ENCODE data around the gene KRTAP10-1. TPM values are rescaled to one million over a fixed set of nuclear protein-coding genes. Genes with fewer than 3 reads are reported as not detected.
A peak's percentile ranks its signal among the peaks of the same experiment; 100 is the strongest.

Gene KRTAP10-1
- total RNA-seq, 1 experiment from 2014 or later, result not detected

- no peak for TF ChIP-seq PRDM15 (CRISPR knock-in tag; IDR thresholded peaks at IDR 0.05)
- TF ChIP-seq IRF1 (CRISPR knock-in tag; IDR thresholded peaks at IDR 0.05), result no peak
- TF ChIP-seq MXD4 (CRISPR knock-in tag; IDR thresholded peaks at IDR 0.05; ENCODE audit: borderline replicate concordance), result no peak
- no peak for TF ChIP-seq SP1 (CRISPR knock-in tag; conservative IDR thresholded peaks at IDR 0.05)
- TF ChIP-seq, protein P1, sequence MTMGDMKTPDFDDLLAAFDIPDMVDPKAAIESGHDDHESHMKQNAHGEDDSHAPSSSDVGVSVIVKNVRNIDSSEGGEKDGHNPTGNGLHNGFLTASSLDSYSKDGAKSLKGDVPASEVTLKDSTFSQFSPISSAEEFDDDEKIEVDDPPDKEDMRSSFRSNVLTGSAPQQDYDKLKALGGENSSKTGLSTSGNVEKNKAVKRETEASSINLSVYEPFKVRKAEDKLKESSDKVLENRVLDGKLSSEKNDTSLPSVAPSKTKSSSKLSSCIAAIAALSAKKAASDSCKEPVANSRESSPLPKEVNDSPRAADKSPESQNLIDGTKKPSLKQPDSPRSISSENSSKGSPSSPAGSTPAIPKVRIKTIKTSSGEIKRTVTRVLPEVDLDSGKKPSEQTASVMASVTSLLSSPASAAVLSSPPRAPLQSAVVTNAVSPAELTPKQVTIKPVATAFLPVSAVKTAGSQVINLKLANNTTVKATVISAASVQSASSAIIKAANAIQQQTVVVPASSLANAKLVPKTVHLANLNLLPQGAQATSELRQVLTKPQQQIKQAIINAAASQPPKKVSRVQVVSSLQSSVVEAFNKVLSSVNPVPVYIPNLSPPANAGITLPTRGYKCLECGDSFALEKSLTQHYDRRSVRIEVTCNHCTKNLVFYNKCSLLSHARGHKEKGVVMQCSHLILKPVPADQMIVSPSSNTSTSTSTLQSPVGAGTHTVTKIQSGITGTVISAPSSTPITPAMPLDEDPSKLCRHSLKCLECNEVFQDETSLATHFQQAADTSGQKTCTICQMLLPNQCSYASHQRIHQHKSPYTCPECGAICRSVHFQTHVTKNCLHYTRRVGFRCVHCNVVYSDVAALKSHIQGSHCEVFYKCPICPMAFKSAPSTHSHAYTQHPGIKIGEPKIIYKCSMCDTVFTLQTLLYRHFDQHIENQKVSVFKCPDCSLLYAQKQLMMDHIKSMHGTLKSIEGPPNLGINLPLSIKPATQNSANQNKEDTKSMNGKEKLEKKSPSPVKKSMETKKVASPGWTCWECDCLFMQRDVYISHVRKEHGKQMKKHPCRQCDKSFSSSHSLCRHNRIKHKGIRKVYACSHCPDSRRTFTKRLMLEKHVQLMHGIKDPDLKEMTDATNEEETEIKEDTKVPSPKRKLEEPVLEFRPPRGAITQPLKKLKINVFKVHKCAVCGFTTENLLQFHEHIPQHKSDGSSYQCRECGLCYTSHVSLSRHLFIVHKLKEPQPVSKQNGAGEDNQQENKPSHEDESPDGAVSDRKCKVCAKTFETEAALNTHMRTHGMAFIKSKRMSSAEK (CRISPR knock-in tag; IDR thresholded peaks at IDR 0.05; ENCODE audit: borderline replicate concordance), result no peak
- TF ChIP-seq ZNF281 (CRISPR knock-in tag; IDR thresholded peaks at IDR 0.05), result no peak
- no peak for TF ChIP-seq NFYB (CRISPR knock-in tag; conservative IDR thresholded peaks at IDR 0.05; ENCODE audit: low read depth)
- no peak for TF ChIP-seq CTCF (IDR thresholded peaks at IDR 0.05)
These were observed 39.9 kb downstream of the KRTAP10-1 start (continued) for GRCh38 chr21:44500111-44500510.

- CTCF ChIA-PET, result interaction anchor here (1.4 kb wide), 1 partner anchor 10 kb away, joined by 3 read pairs; no protein-coding TSS in a partner anchor
- H3K4me1 Mint-ChIP-seq, result peaks cover 27% of the 10 kb centered on the region
- H3K27me3 Mint-ChIP-seq (ENCODE audit: low read depth), result no peaks in the 10 kb centered on the region
- no peak overlapping the region for H3K27ac Mint-ChIP-seq
- POLR2A ChIA-PET, result no interaction called here
- DNase-seq (ENCODE audit: low spot score) (no peak), ATAC-seq (peak; percentile 24; the same call in 1 of the 2 replicates)
- no peak overlapping the region for H3K4me3 Mint-ChIP-seq
- no peaks in the 10 kb centered on the region for H3K9me3 Mint-ChIP-seq
- peaks cover 5% of the 10 kb centered on the region; the same call in 1 of the 2 replicates for H3K36me3 Mint-ChIP-seq
- TF ChIP-seq TEAD4 (CRISPR knock-in tag; IDR thresholded peaks at IDR 0.05), result no peak
- TF ChIP-seq ZNF396 (CRISPR knock-in tag; IDR thresholded peaks at IDR 0.05; ENCODE audit: borderline replicate concordance), result no peak
- TF ChIP-seq CBFB (CRISPR knock-in tag; IDR thresholded peaks at IDR 0.05; ENCODE audit: low read depth), result no peak
- TF ChIP-seq USF1 (CRISPR knock-in tag; IDR thresholded peaks at IDR 0.05), result no peak
- no peak for TF ChIP-seq PRDM15 (CRISPR knock-in tag; IDR thresholded peaks at IDR 0.05)
- TF ChIP-seq, protein P2, sequence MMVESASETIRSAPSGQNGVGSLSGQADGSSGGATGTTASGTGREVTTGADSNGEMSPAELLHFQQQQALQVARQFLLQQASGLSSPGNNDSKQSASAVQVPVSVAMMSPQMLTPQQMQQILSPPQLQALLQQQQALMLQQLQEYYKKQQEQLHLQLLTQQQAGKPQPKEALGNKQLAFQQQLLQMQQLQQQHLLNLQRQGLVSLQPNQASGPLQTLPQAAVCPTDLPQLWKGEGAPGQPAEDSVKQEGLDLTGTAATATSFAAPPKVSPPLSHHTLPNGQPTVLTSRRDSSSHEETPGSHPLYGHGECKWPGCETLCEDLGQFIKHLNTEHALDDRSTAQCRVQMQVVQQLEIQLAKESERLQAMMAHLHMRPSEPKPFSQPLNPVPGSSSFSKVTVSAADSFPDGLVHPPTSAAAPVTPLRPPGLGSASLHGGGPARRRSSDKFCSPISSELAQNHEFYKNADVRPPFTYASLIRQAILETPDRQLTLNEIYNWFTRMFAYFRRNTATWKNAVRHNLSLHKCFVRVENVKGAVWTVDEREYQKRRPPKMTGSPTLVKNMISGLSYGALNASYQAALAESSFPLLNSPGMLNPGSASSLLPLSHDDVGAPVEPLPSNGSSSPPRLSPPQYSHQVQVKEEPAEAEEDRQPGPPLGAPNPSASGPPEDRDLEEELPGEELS (CRISPR knock-in tag; IDR thresholded peaks at IDR 0.05), result no peak
These were observed 40.4 kb downstream of the KRTAP10-1 start for GRCh38 chr21:44499631-44500030.

All from WTC11 (cell line).